HT1080 (cell line): ENCODE results near the gene GNAI3. TPM values are rescaled to one million over a fixed set of nuclear protein-coding genes. Genes with fewer than 3 reads are reported as not detected.
A peak's percentile ranks its signal among the peaks of the same experiment; 100 is the strongest.

Source experiments
- DNase-seq: peaks from one replicate; pipeline ENCODE4 v3.0.0-alpha.2; 2015; ENCODE audit warnings: low read depth
- total RNA-seq: library from RNA; depleted of rRNA; stranded (reverse); fragments of >200 nt; shearing (Covaris generic); gene quantifications from 2 replicates; pipeline ENCODE4 v1.2.3, GENCODE V29; 2014

Gene GNAI3
- total RNA-seq, 1 experiment from 2014 or later: 12.1 TPM

GRCh38 chr1:109543988-109544735 lies 4.3 kb upstream of the GNAI3 start:
- no peak for DNase-seq

- peak; percentile 77 for DNase-seq
These were observed 1.9 kb upstream of the GNAI3 start for GRCh38 chr1:109546311-109547109.

- no peak for DNase-seq
These were observed 723 bp upstream of the GNAI3 start for GRCh38 chr1:109547463-109548320.

GRCh38 chr1:109556563-109556962 lies 8.1 kb downstream of the GNAI3 start:
- no peak for DNase-seq

GRCh38 chr1:109557520-109557919 lies 9.1 kb downstream of the GNAI3 start:
- DNase-seq: no peak

- no peak for DNase-seq
These were observed 11.6 kb downstream of the GNAI3 start for GRCh38 chr1:109559995-109560394.

GRCh38 chr1:109564194-109564878 lies 15.9 kb downstream of the GNAI3 start:
- no peak for DNase-seq

GRCh38 chr1:109565241-109565640 lies 16.8 kb downstream of the GNAI3 start:
- DNase-seq: no peak

- DNase-seq: no peak
These were observed 18.6 kb downstream of the GNAI3 start for GRCh38 chr1:109566982-109567381.

- no peak for DNase-seq
These were observed 19.7 kb downstream of the GNAI3 start for GRCh38 chr1:109567877-109568672.

- DNase-seq: no peak
These were observed 20.9 kb downstream of the GNAI3 start for GRCh38 chr1:109569323-109569722.

GRCh38 chr1:109570414-109570813 lies 22.0 kb downstream of the GNAI3 start:
- no peak for DNase-seq

GRCh38 chr1:109573785-109574184 lies 25.4 kb downstream of the GNAI3 start:
- DNase-seq: no peak

GRCh38 chr1:109578947-109579443 lies 30.6 kb downstream of the GNAI3 start:
- no peak for DNase-seq

- DNase-seq: no peak
These were observed 31.1 kb downstream of the GNAI3 start for GRCh38 chr1:109579491-109579890.

- DNase-seq: no peak
These were observed 33.6 kb downstream of the GNAI3 start for GRCh38 chr1:109582021-109582420.

- DNase-seq: no peak
These were observed 36.4 kb downstream of the GNAI3 start for GRCh38 chr1:109584766-109585165.

- DNase-seq: no peak
These were observed 37.6 kb downstream of the GNAI3 start for GRCh38 chr1:109586055-109586454.

GRCh38 chr1:109589177-109589576 lies 40.8 kb downstream of the GNAI3 start:
- DNase-seq: no peak

GRCh38 chr1:109589679-109590078 lies 41.3 kb downstream of the GNAI3 start:
- DNase-seq: no peak
